GM12873 (cell line): ENCODE measurements around the gene BACE2.

ENCODE experiments used
- TF ChIP-seq, protein P1 (sequence below): IDR thresholded peaks from 2 replicates; pipeline ENCODE4 v1.5.1; 2012; ENCODE audit warnings: low read depth, mild to moderate bottlenecking, moderate library complexity, low read length, control low read depth; ENCODE audit not compliant: insufficient read depth; ENCODE audit errors: missing control alignments

BACE2 gene

DNA sequence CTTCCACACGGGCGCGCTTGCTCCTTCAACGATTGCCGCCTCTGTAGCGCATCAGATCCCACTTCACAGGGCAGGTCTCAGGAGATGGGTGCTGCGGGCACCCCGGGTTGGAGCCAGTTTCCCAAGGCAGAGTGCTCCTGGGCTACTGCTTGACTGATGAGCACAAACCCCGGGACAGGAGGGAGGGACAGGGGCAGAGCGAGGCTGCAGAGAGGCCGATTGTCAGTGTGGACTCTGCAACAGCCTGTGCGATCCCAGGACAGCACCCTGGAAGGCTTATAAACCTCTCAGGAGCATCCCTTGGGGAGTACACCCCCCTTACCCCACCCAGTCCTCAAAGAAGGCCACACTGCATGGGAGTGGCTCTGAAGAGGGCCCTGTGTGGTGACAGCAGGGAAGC is 28.0 kb upstream of the BACE2 start:
- TF ChIP-seq, protein P1, sequence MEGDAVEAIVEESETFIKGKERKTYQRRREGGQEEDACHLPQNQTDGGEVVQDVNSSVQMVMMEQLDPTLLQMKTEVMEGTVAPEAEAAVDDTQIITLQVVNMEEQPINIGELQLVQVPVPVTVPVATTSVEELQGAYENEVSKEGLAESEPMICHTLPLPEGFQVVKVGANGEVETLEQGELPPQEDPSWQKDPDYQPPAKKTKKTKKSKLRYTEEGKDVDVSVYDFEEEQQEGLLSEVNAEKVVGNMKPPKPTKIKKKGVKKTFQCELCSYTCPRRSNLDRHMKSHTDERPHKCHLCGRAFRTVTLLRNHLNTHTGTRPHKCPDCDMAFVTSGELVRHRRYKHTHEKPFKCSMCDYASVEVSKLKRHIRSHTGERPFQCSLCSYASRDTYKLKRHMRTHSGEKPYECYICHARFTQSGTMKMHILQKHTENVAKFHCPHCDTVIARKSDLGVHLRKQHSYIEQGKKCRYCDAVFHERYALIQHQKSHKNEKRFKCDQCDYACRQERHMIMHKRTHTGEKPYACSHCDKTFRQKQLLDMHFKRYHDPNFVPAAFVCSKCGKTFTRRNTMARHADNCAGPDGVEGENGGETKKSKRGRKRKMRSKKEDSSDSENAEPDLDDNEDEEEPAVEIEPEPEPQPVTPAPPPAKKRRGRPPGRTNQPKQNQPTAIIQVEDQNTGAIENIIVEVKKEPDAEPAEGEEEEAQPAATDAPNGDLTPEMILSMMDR, result no peak

DNA sequence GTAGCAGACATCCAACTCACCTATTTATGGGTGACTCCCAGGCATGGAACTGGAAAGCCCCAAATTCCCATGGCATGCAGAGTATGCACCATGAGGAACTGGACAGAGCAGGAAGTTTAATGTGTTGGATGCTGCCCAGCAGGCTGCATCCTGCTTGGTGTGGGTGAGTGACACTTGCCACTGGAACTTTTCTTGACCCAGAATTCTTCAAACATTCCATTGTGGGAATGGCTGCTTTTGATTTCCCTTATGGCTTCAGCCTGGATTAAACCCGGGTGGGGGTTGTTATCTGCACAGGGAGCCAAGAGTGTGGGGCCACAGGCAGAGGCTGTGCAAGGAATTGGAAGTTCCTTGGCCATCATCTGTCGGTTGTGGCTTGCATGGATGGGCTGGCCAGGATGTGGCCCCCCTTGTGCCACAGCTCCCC is 26.9 kb upstream of the BACE2 start:
- TF ChIP-seq, protein P1, result no peak

DNA sequence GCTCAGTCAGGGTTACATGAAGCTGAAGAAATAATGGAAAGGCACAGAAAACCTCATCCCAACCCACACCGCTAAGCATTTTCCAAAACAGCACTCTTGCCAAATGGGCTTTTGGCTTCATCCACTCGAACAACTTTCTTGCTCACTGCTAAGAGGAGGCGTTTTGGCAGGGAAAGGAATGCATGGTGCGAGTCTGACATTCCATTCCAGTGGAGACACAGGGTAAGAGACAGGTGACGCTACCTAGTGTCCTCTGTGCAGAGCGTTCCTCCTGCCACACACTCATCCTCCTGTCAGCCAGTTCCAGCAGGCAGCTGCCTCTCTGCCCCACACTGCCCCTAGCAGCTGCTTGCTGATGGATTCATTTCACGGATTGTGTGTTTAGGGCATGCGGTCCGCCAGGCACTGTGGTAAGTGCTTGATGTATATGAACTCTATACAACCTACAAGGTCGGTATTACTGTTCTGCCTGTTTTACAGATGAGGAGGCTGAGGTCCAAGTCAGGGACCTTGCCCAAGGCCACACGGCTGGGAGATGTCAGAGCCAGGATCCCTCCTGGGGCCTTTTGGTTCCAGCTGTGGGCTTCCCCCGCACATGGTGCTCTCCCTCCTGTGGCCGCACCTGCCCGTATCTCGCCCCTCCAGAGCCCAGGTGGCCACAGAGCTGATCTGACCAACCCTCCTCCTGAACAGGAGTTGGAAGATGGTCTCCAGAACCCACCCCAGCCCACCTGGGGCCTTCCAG is 25.7 kb upstream of the BACE2 start:
- TF ChIP-seq, protein P1, result no peak

DNA sequence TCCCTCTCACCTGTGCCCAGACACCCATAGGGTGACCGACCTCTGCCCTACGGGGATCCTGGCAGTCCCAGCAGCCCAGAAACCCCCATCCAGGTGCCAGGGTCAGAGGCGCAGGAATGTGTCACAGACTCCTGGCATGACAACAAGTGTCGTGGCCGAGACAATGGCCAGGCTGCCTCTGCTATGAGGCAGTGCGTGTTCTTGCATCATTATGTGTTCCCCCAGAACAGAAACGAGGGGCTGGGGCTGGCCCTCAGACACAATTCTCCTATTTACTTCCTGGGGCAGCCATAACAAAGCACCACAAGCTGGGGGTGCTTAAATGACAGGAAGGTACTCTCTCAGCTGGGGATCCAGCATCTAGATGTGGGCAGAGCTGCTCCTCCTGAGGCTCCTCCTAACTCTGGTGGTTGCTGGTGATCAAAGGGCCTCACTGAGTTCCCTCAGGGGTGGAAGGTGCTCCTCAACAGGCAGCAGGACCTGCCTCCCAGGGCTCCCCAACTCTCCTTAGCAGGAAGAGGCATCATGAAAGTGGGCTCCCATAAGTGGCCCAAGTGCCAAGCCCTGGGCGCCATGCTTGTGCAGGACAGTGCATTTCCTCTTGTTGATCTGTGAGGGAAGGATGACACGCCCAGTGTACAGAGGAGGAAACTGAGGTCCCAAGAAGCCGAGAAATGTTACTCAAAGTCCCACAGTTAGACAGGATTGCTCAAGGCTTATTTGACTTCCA is 24.2 kb upstream of the BACE2 start:
- TF ChIP-seq, protein P1, result no peak

DNA sequence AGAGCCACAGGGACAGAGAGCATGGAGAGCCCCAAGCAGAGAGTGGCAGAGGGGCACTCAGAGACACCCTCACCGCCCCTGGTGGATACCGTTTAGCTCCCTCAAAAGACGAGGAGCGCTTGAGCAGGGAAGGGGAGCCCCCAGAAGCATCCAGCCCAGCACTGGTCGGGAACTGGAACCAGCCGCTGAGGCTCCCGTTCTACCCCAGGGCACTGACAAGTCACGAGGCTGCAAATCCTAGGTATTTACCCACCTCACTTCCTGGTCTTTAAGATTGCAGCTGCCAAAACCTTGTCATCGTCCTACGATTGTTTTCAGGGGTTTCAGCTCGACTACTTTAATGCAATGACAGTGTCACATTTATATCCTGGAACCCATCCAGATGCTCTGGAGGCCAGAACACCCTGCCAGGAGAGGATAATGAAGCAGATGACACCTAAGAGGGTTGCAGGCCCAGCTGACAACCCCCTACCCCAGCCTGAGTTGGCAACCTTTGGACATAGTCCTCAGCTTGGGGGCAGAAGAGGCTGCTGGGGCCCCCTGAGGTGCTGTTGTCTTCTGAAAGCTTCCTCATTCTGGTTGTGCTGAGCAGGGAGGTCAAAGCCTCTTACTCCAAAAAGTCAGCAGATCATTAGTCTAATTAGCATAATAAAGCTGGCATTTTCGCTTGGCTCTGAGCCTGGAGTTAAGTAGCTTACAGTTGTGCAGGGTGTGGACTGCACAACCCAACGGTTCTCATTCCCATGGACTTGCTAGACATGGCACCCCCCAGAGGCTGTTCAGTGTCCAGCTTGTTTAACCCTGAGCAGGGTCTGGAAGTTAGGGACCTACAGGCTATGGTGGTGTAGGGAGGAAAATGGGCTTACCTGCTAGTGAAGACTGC is 20.6 kb upstream of the BACE2 start:
- TF ChIP-seq, protein P1, result no peak

DNA sequence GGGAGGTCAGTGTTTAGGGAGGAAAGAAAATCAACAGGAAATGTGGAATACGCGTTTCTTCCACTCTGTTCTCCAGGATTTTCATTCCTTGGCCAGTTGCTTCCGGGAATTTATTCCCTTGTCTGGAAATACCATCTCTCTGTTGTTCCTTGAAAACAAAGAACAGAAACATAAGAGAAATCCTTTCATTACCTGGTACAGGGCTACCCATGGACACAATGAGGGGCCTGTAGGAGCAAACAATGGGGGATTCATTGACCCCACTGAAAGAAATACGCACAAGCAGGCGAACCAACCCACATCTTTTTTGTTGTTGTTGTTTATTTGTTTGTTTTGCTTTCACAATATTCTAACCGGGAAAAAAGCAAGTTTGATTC is 20.0 kb upstream of the BACE2 start:
- TF ChIP-seq, protein P1, result no peak

DNA sequence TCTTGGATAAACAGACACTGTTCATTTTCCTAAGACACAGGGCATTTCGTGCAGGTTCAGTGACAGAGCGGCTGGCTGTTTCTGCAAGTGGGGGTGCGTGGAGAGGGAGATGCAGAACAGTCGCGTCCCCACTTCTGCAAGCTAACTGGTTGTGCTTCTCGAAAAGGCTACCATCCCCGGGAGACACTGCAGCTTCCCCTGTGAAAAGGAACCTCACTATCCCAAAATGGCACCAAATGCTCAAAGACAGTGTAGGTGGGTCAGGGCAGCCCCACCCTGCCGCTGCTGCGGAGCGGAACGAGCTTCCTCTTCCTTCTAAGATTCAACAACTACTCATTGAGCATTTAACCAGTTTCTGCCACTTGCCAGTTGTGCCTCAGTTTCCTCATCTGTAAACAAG is 19.2 kb upstream of the BACE2 start:
- TF ChIP-seq, protein P1, result no peak
